ENCODE data around the gene ARMH3. TPM values are rescaled to one million over a fixed set of nuclear protein-coding genes. Genes with fewer than 3 reads are reported as not detected.

ARMH3 gene
- total RNA-seq, 2 experiments from 2014 or later, result 7.9 to 24.3 TPM

- Histone ChIP-seq H4K20me1 (ENCODE audit: insufficient read depth, low read length) (no peaks in the 10 kb centered on the region), H3K36me3 (ENCODE audit: insufficient read depth, low read length) (peaks cover 5% of the 10 kb centered on the region), H3K4me1 (ENCODE audit: insufficient read depth, low read length, poor library complexity, severe bottlenecking) (peaks cover 13% of the 10 kb centered on the region), H3K27ac (ENCODE audit: low read depth, low read length, poor library complexity, severe bottlenecking) (no peak overlapping the region), H3K9me3 (ENCODE audit: low read length) (no peaks in the 10 kb centered on the region), H3K4me3 (ENCODE audit: low read depth, low read length, poor library complexity, severe bottlenecking) (no peak overlapping the region), H3K9me2 (ENCODE audit: insufficient read depth, low read length) (no peaks in the 10 kb centered on the region), H3K4me2 (ENCODE audit: low read length) (no peak overlapping the region), H2AFZ (ENCODE audit: low read length) (no peak overlapping the region), H3K79me2 (ENCODE audit: insufficient read depth, low read depth, low read length) (no peaks in the 10 kb centered on the region)
- intact Hi-C loops (cut with micrococcal nuclease; ENCODE audit: unreplicated experiment), result no loop called here
- CTCF ChIA-PET (ENCODE audit: unreplicated experiment), result no interaction called here
- no peak for DNase-seq (ENCODE audit: low spot score)
- no TSS peak for BruUV-seq (replicated peaks)
- TF ChIP-seq CTCF (conservative IDR thresholded peaks at IDR 0.05; ENCODE audit: low read length) (no peak), EZH2phosphoT487 (IDR thresholded peaks at IDR 0.05; ENCODE audit: borderline replicate concordance, low read depth, low read length) (no peak)
- POLR2A ChIA-PET, result no interaction called here
Measured at GRCh38 chr10:101939729-101940128, 116.2 kb downstream of the ARMH3 start.

GRCh38 chr10:101939008-101939648 is 116.8 kb downstream of the ARMH3 start:
- Histone ChIP-seq H3K27ac (ENCODE audit: low read depth, low read length, poor library complexity, severe bottlenecking) (no peak overlapping the region), H3K4me1 (ENCODE audit: insufficient read depth, low read length, poor library complexity, severe bottlenecking) (peaks cover 13% of the 10 kb centered on the region), H3K4me3 (ENCODE audit: low read depth, low read length, poor library complexity, severe bottlenecking) (no peak overlapping the region), H3K79me2 (ENCODE audit: insufficient read depth, low read depth, low read length) (no peaks in the 10 kb centered on the region), H3K4me2 (ENCODE audit: low read length) (no peak overlapping the region), H3K9me3 (ENCODE audit: low read length) (no peaks in the 10 kb centered on the region), H3K9me2 (ENCODE audit: insufficient read depth, low read length) (no peaks in the 10 kb centered on the region), H4K20me1 (ENCODE audit: insufficient read depth, low read length) (no peaks in the 10 kb centered on the region), H3K36me3 (ENCODE audit: insufficient read depth, low read length) (peaks cover 5% of the 10 kb centered on the region), H2AFZ (ENCODE audit: low read length) (no peak overlapping the region)
- POLR2A ChIA-PET, result no interaction called here
- TF ChIP-seq CTCF (conservative IDR thresholded peaks at IDR 0.05; ENCODE audit: low read length) (no peak), EZH2phosphoT487 (IDR thresholded peaks at IDR 0.05; ENCODE audit: borderline replicate concordance, low read depth, low read length) (no peak)
- BruUV-seq (replicated peaks), result no TSS peak
- intact Hi-C loops (cut with micrococcal nuclease; ENCODE audit: unreplicated experiment), result no loop called here
- peak; percentile 37 for DNase-seq (ENCODE audit: low spot score)
- CTCF ChIA-PET (ENCODE audit: unreplicated experiment), result no interaction called here

- H3K36me3 ChIP-seq (ENCODE audit: insufficient read depth, low read length), result peaks cover 10% of the 10 kb centered on the region
- intact Hi-C loops (cut with micrococcal nuclease; ENCODE audit: unreplicated experiment), result no loop called here
- peak; percentile 21 for DNase-seq (ENCODE audit: low spot score)
- POLR2A ChIA-PET, result no interaction called here
- BruUV-seq (replicated peaks), result TSS peak; percentile 42
- no peaks in the 10 kb centered on the region for H3K9me2 ChIP-seq (ENCODE audit: insufficient read depth, low read length)
- no peaks in the 10 kb centered on the region for H3K79me2 ChIP-seq (ENCODE audit: insufficient read depth, low read depth, low read length)
- H3K4me2 ChIP-seq (ENCODE audit: low read length), result no peak overlapping the region
- no peak overlapping the region for H3K4me3 ChIP-seq (ENCODE audit: low read depth, low read length, poor library complexity, severe bottlenecking)
- CTCF ChIA-PET (ENCODE audit: unreplicated experiment), result no interaction called here
- TF ChIP-seq EZH2phosphoT487 (IDR thresholded peaks at IDR 0.05; ENCODE audit: borderline replicate concordance, low read depth, low read length), result no peak
- TF ChIP-seq CTCF (conservative IDR thresholded peaks at IDR 0.05; ENCODE audit: low read length), result no peak
- H2AFZ ChIP-seq (ENCODE audit: low read length), result no peak overlapping the region
- no peak overlapping the region for H3K27ac ChIP-seq (ENCODE audit: low read depth, low read length, poor library complexity, severe bottlenecking)
- no peaks in the 10 kb centered on the region for H4K20me1 ChIP-seq (ENCODE audit: insufficient read depth, low read length)
- H3K9me3 ChIP-seq (ENCODE audit: low read length), result no peaks in the 10 kb centered on the region
- H3K4me1 ChIP-seq (ENCODE audit: insufficient read depth, low read length, poor library complexity, severe bottlenecking), result peaks cover 13% of the 10 kb centered on the region
Measured at GRCh38 chr10:101938305-101939007, 117.5 kb downstream of the ARMH3 start.
